Ishikawa (cell line): ENCODE measurements around the gene DOK3.

Source experiments
- CEBPB ChIP-seq: IDR thresholded peaks from 2 replicates; pipeline ENCODE4 v1.6.1; 2012
- CREB1 ChIP-seq: IDR thresholded peaks from 2 replicates; pipeline ENCODE4 v1.6.1; 2012; ENCODE audit warnings: low read depth
- EGR1 ChIP-seq: IDR thresholded peaks from 2 replicates; pipeline ENCODE4 v1.6.1; 2012
- EP300 ChIP-seq: IDR thresholded peaks from 2 replicates; pipeline ENCODE4 v1.6.1; 2012; ENCODE audit warnings: borderline replicate concordance
- FOXM1 ChIP-seq: IDR thresholded peaks from 2 replicates; pipeline ENCODE4 v1.6.1; 2012; ENCODE audit warnings: low read depth, borderline replicate concordance
- NFIC ChIP-seq: IDR thresholded peaks from 2 replicates; pipeline ENCODE4 v1.6.1; 2012
- RAD21 ChIP-seq: IDR thresholded peaks from 2 replicates; pipeline ENCODE4 v1.6.1; 2012; ENCODE audit warnings: low read depth
- TAF1 ChIP-seq: IDR thresholded peaks from 2 replicates; pipeline ENCODE4 v1.6.1; 2012; ENCODE audit warnings: low read depth, mild to moderate bottlenecking
- TCF12 ChIP-seq: IDR thresholded peaks from 2 replicates; pipeline ENCODE4 v1.6.1; 2012; ENCODE audit warnings: low read depth
- TEAD4 ChIP-seq: IDR thresholded peaks from 2 replicates; pipeline ENCODE4 v1.6.1; 2012
- YY1 ChIP-seq: IDR thresholded peaks from 2 replicates; pipeline ENCODE4 v1.6.1; 2012; ENCODE audit warnings: low read depth
- ZBTB7A ChIP-seq: IDR thresholded peaks from 2 replicates; pipeline ENCODE4 v1.6.1; 2012; ENCODE audit warnings: low read depth
- TF ChIP-seq, protein P1 (sequence below): IDR thresholded peaks from 2 replicates; pipeline ENCODE4 v1.6.1; 2012; ENCODE audit warnings: low read depth, mild to moderate bottlenecking
- TF ChIP-seq, protein P2 (sequence below): IDR thresholded peaks from 2 replicates; pipeline ENCODE4 v1.6.1; 2012
- TF ChIP-seq, protein P3 (sequence below): IDR thresholded peaks from 2 replicates; pipeline ENCODE4 v1.6.1; 2012

Gene DOK3

DNA sequence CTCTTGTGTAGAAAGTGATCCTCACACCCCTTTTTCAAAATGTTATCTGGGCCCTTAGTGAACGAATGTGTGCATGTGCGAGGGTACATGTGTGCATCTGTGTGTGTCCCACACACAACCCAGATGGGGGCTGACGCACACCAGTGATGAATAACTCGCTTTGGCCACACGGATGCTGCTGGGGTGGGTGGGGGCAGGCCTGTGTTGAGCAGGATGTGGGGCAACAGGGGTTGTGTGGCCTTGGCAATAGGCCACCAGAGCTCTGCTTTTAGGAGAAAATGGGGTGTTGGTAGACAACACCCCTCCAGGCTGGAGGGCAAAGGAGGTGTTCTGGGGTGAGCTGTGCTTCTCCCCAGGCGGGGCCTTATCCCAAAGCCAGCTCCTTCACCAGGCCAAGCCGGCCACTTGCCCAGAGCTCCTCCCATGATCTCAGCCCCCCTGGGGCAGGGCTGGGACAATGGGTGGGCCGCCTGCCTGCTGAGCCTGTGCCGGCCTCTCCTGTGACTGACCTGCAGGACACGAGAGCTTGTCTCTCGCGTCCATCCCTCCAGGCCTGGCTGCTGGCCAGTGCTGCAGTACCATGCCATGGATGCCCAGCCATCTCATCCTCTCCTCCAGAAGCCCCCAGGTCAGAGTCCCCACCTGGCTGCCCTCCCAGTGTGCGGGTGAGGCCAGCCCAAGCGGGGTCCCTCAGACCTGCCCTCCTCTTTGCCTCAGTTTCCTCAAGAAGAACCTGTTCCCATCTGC lies 37.8 kb downstream of the DOK3 start:
- TF ChIP-seq TCF12 (no peak), EGR1 (no peak), TEAD4 (no peak), YY1 (no peak), ZBTB7A (no peak), CEBPB (no peak), CREB1 (no peak), EP300 (no peak)

DNA sequence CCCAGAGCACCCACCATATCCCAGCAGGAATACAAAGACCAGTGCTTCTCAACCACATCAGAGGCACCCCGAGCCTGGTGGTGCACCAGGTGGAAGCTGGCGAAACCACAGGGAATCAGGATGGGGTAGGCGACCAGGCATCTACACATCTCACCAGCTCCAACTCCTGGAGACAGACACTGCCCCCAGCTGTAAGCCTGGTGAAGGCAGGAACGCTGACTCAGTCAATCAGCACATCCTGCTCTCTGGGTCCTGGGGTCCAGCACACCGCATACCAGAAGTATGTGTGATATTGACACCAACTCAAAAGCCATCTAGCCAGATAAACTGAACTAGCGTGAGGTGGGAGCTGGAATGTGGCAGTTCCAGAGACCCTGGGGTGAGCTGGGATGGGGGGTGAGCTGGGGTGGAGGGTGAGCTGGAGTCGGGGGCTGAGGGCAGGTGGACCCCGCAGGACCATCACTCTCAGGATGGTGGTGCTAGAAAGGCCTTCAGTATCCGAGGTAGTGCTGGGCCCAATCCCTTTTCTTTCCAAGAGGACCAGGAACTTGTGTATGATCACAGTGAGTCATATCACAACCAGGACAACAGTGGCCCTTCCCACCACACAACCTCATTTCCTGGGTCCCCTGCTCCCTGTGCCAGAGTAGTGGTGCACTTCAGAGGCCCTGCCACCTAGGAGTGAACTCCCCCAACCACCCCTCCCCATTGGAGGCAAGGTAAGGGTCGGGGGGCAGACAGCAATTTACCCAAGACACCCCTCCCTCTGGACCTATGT lies 38.7 kb downstream of the DOK3 start:
- TF ChIP-seq, protein P1, sequence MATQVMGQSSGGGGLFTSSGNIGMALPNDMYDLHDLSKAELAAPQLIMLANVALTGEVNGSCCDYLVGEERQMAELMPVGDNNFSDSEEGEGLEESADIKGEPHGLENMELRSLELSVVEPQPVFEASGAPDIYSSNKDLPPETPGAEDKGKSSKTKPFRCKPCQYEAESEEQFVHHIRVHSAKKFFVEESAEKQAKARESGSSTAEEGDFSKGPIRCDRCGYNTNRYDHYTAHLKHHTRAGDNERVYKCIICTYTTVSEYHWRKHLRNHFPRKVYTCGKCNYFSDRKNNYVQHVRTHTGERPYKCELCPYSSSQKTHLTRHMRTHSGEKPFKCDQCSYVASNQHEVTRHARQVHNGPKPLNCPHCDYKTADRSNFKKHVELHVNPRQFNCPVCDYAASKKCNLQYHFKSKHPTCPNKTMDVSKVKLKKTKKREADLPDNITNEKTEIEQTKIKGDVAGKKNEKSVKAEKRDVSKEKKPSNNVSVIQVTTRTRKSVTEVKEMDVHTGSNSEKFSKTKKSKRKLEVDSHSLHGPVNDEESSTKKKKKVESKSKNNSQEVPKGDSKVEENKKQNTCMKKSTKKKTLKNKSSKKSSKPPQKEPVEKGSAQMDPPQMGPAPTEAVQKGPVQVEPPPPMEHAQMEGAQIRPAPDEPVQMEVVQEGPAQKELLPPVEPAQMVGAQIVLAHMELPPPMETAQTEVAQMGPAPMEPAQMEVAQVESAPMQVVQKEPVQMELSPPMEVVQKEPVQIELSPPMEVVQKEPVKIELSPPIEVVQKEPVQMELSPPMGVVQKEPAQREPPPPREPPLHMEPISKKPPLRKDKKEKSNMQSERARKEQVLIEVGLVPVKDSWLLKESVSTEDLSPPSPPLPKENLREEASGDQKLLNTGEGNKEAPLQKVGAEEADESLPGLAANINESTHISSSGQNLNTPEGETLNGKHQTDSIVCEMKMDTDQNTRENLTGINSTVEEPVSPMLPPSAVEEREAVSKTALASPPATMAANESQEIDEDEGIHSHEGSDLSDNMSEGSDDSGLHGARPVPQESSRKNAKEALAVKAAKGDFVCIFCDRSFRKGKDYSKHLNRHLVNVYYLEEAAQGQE, result no peak
- TF ChIP-seq NFIC, result no peak
- no peak for TF ChIP-seq YY1
- TF ChIP-seq RAD21, result no peak
- TF ChIP-seq FOXM1, result no peak
- TF ChIP-seq, protein P2, sequence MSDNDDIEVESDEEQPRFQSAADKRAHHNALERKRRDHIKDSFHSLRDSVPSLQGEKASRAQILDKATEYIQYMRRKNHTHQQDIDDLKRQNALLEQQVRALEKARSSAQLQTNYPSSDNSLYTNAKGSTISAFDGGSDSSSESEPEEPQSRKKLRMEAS, result no peak
- no peak for TF ChIP-seq TEAD4
- TF ChIP-seq CREB1, result no peak
- TF ChIP-seq TAF1, result no peak
- TF ChIP-seq TCF12, result no peak

DNA sequence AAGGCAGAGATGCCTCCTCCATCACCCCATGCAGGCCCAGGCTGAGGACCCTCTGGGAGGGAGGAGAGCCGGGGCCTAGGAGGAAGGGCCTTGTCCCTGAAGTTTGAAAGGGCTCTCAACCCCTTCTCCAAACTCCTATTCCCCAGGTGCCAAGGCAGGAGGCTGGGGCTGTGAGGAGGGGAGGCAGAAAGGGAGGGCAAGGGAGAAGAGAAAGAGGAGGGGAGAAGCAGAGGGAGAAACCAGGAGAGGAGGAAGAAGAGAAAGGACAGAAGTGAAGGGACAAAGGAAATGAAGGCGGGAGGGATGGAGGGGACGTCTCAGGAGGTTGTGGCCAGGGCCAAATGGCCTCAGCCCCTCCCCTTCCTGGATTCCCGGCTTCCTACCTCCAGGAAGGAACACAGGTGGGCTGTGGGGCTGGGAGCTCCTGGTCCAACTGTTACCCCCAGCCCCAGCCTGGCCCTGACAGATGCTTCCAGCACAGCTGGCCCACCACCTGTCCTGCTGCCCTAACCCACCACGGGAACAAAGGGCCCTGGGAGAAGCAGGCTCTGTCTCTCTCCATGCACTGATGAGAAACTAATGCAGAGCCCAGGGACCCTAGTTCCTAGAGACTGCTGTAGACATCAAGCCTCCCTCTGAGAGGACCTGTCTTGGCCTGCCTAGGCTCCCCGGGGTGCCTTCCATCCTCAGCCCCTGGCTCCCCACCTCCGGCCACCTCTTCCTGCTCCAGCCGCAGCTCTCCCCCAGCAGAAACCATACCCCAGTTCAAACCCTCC lies 39.7 kb downstream of the DOK3 start:
- TF ChIP-seq EP300 (no peak), NFIC (no peak), TEAD4 (no peak), CEBPB (no peak), TCF12 (no peak), ZBTB7A (no peak), FOXM1 (no peak), TAF1 (no peak), CREB1 (no peak), YY1 (no peak)
- TF ChIP-seq, protein P3, sequence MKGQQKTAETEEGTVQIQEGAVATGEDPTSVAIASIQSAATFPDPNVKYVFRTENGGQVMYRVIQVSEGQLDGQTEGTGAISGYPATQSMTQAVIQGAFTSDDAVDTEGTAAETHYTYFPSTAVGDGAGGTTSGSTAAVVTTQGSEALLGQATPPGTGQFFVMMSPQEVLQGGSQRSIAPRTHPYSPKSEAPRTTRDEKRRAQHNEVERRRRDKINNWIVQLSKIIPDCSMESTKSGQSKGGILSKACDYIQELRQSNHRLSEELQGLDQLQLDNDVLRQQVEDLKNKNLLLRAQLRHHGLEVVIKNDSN, result no peak
- TF ChIP-seq, protein P2, result no peak
- TF ChIP-seq, protein P1, result no peak

DNA sequence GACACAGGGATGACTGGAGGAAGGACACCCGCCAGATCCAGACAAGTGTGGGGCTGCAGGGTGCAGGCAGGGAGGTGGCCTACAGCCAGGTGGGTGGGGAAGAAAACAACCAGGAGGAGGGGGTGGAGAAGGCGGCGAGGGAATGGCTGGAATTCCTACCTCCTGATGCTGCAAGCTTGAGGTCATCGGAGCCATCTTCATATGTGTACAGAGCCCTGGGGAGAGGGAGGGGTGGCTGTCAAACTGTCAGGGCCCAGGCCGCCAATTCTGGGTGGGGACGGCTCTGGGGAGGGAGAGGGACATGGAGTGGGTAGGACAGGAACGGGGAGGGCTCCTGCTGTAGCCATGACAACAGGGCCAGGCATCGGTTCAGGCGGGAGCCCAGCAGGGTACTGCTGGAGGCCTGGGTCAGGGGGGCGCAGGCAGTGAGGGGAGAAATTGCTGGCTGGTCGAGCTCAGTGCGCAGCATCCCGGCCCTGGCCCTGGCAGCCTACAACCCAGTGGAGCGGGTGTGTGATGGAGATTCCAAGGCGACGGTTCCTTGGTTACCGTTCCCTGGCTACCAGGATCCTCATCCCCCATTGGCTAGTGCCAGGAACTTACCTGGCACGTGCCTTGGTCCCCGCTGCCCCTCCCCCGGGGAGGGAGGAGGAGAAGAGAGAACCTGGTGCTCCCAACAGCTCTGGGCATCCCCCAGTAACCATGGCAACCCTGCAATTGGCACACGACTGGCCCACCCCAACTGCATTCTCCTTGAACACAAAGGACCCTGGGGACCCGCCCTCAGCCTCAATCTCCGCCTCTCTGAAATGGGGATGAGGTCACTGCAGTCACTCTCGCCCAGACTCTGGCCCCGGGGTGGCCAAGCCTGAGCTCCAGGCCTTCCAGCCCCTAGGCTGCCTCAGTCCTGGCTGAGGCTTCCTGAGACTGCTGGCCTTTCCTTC lies 40.7 kb downstream of the DOK3 start:
- TF ChIP-seq CEBPB, result no peak
- TF ChIP-seq, protein P3, result peak; percentile 68

DNA sequence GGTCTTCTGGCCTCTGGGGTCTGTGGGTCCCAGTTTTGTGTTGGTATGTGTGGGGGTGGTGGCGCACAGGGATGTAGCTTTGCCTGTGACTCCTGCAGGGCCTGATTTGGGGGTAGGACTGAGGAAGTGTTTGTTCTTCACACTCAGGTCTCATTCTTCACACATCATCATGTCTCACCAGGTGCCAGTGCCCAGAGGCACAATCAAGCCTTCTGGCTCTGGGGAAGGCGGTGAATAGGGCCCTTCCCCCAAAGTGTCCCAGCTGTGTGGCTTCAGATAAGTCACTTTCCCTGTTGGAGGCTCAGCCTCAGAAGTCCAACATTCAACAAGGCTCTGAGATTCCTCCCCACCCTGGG lies 41.3 kb downstream of the DOK3 start:
- TF ChIP-seq, protein P2, result no peak
- TF ChIP-seq CEBPB (no peak), EGR1 (no peak), TAF1 (no peak), FOXM1 (no peak), EP300 (no peak), ZBTB7A (no peak), CREB1 (no peak), TEAD4 (no peak), NFIC (no peak), RAD21 (no peak)
- TF ChIP-seq, protein P1, result no peak
- TF ChIP-seq, protein P3, result no peak
